ENCODE data around the gene BST1. TPM values are rescaled to one million over a fixed set of nuclear protein-coding genes. Genes with fewer than 3 reads are reported as not detected.

Gene BST1
- total RNA-seq, 1 donor from 2014 or later = not detected

DNA sequence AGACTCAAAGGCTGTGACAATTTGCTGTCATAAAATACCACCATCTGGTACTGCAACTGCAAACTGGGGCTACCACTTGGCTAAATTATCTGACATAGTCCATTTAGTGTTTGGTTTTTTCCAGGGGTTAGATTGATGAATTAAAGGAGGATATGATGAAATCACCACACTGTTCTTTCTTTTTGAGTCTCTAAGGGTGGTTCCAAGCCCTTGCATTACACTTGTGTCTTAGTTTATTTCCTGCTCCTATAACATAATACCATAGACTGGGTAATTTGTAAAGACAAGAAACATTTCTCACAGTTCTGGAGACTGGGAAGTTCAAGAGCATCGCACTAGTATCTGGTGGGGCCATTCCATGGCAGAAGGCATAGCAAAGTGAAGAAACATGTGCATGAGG, 43.2 kb downstream of the BST1 start:
- H3K27ac Mint-ChIP-seq (ENCODE audit: unreplicated experiment) = no peak overlapping the region
- peaks cover 18% of the 10 kb centered on the region for H3K4me1 Mint-ChIP-seq (ENCODE audit: low read depth, unreplicated experiment)
- TF ChIP-seq, protein P1, sequence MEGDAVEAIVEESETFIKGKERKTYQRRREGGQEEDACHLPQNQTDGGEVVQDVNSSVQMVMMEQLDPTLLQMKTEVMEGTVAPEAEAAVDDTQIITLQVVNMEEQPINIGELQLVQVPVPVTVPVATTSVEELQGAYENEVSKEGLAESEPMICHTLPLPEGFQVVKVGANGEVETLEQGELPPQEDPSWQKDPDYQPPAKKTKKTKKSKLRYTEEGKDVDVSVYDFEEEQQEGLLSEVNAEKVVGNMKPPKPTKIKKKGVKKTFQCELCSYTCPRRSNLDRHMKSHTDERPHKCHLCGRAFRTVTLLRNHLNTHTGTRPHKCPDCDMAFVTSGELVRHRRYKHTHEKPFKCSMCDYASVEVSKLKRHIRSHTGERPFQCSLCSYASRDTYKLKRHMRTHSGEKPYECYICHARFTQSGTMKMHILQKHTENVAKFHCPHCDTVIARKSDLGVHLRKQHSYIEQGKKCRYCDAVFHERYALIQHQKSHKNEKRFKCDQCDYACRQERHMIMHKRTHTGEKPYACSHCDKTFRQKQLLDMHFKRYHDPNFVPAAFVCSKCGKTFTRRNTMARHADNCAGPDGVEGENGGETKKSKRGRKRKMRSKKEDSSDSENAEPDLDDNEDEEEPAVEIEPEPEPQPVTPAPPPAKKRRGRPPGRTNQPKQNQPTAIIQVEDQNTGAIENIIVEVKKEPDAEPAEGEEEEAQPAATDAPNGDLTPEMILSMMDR (IDR thresholded peaks at IDR 0.05; ENCODE audit: partially characterized antibody, unreplicated experiment) = no peak
- H3K4me3 Mint-ChIP-seq (ENCODE audit: unreplicated experiment) = no peak overlapping the region
- DNase-seq = no peak
- peaks cover 3% of the 10 kb centered on the region for H3K27me3 Mint-ChIP-seq (ENCODE audit: unreplicated experiment)
- H3K36me3 Mint-ChIP-seq (ENCODE audit: unreplicated experiment) = peaks cover 5% of the 10 kb centered on the region
- peaks cover 12% of the 10 kb centered on the region for H3K9me3 Mint-ChIP-seq (ENCODE audit: unreplicated experiment)

DNA sequence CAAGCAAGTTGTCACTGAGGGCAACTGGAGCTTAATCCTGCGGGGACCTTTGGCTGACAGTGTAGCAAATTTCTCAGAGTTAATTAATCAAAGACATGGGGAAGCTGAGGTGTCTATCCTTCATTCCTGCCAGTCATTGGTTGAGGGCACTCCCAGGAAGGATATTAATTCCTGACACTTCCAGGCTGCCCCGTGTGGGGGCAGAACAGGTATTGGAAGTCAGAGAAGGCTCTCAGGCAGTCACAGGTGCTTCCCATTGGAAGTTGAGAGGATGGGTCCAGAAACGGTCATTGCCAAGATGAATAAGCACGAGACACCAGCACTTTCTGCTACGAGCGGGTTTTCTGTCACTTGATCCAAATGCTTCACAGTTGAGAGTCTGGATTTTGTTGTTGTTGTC, 46.1 kb downstream of the BST1 start:
- Mint-ChIP-seq H3K36me3 (ENCODE audit: unreplicated experiment) (peaks cover 10% of the 10 kb centered on the region), H3K4me1 (ENCODE audit: low read depth, unreplicated experiment) (peaks cover 6% of the 10 kb centered on the region), H3K27ac (ENCODE audit: unreplicated experiment) (no peak overlapping the region), H3K27me3 (ENCODE audit: unreplicated experiment) (no peaks in the 10 kb centered on the region), H3K9me3 (ENCODE audit: unreplicated experiment) (peaks cover 2% of the 10 kb centered on the region), H3K4me3 (ENCODE audit: unreplicated experiment) (no peak overlapping the region)
- DNase-seq = no peak
- TF ChIP-seq, protein P1 (IDR thresholded peaks at IDR 0.05; ENCODE audit: partially characterized antibody, unreplicated experiment) = no peak

DNA sequence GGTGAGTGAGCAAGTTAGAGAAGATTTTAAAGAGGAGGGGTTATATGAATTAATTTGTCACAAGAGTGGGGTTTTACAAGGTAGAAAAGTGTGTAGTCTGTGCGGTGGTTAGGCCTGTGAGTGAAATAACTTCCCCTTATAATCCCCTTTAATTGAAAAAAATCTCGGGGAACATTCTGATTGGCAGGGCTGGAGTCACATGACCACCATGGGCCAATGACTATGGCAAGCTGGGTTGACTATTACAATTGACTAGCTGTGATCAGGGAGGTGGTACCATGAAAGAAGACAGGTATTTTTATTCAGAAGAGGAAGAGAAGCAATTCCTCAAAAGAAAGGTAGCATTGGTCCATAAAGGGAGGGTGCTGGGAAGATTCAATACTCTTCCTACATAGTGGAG, 48.3 kb downstream of the BST1 start:
- Mint-ChIP-seq H3K27ac (ENCODE audit: unreplicated experiment) (no peak overlapping the region), H3K9me3 (ENCODE audit: unreplicated experiment) (peaks cover 2% of the 10 kb centered on the region), H3K4me3 (ENCODE audit: unreplicated experiment) (no peak overlapping the region), H3K4me1 (ENCODE audit: low read depth, unreplicated experiment) (no peaks in the 10 kb centered on the region), H3K27me3 (ENCODE audit: unreplicated experiment) (no peaks in the 10 kb centered on the region), H3K36me3 (ENCODE audit: unreplicated experiment) (peaks cover 8% of the 10 kb centered on the region)
- TF ChIP-seq, protein P1 (IDR thresholded peaks at IDR 0.05; ENCODE audit: partially characterized antibody, unreplicated experiment) = no peak
- DNase-seq = no peak

DNA sequence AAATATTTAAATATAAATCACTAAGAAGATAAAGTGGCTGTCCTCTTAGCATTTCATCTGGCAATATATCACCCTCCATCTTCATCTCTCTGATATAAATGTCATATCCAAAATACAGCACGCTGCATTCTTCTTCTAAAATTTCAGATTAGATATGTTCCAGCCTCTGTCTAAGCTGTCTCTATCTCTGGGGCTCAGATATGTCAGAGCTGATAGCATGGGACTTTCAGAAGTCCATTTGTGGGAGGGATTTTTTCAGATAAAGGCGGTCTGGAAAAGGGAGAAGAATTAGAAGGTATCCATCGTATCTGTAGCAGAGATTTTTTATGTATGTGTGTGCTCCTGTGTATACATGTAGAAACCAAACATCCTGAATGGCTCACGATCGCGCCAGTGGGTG, 50.2 kb downstream of the BST1 start:
- Mint-ChIP-seq H3K9me3 (ENCODE audit: unreplicated experiment) (peaks cover 4% of the 10 kb centered on the region), H3K27me3 (ENCODE audit: unreplicated experiment) (no peaks in the 10 kb centered on the region), H3K4me3 (ENCODE audit: unreplicated experiment) (no peak overlapping the region), H3K36me3 (ENCODE audit: unreplicated experiment) (peaks cover 5% of the 10 kb centered on the region), H3K4me1 (ENCODE audit: low read depth, unreplicated experiment) (no peaks in the 10 kb centered on the region), H3K27ac (ENCODE audit: unreplicated experiment) (no peak overlapping the region)
- DNase-seq = no peak
- TF ChIP-seq, protein P1 (IDR thresholded peaks at IDR 0.05; ENCODE audit: partially characterized antibody, unreplicated experiment) = no peak

GRCh38 chr4:15753786-15754185, 50.9 kb downstream of the BST1 start:
- Mint-ChIP-seq H3K9me3 (ENCODE audit: unreplicated experiment) (peaks cover 2% of the 10 kb centered on the region), H3K4me3 (ENCODE audit: unreplicated experiment) (no peak overlapping the region), H3K27ac (ENCODE audit: unreplicated experiment) (no peak overlapping the region), H3K27me3 (ENCODE audit: unreplicated experiment) (no peaks in the 10 kb centered on the region), H3K4me1 (ENCODE audit: low read depth, unreplicated experiment) (no peaks in the 10 kb centered on the region), H3K36me3 (ENCODE audit: unreplicated experiment) (peaks cover 5% of the 10 kb centered on the region)
- TF ChIP-seq, protein P1 (IDR thresholded peaks at IDR 0.05; ENCODE audit: partially characterized antibody, unreplicated experiment) = no peak
- no peak for DNase-seq
